Lower leg skin (tissue), 4 donors: Measurements from ENCODE around the gene COL27A1. TPM values are rescaled to one million over a fixed set of nuclear protein-coding genes. Genes with fewer than 3 reads are reported as not detected.

Experiments used
- DNase-seq, 2 donors: peaks; one replicate each; pipeline ENCODE4 v3.0.0-alpha.2; 2019; ENCODE audit warnings: low spot score in 2 of 2
- H3K4me3 ChIP-seq: fragments of 200-600 bp; sonication (generic); 2 replicates; pipeline ENCODE4 v1.5.1; 2017; ENCODE audit warnings: mild to moderate bottlenecking, low read depth; ENCODE audit not compliant: poor library complexity, severe bottlenecking
- CTCF ChIP-seq, 3 donors: fragments of 450-650 bp; IDR thresholded peaks; one replicate each; pipeline ENCODE4 v1.5.1; 2016; ENCODE audit warnings: antibody characterized with exemption in 3 of 3, mild to moderate bottlenecking in 3 of 3, moderate library complexity in 2 of 3
- POLR2A ChIP-seq, 2 donors: fragments of 450-650 bp; IDR thresholded peaks; one replicate each; pipeline ENCODE4 v1.6.1; 2016 to 2017; ENCODE audit warnings: antibody characterized with exemption in 2 of 2, mild to moderate bottlenecking in 1 of 2, moderate library complexity in 1 of 2
- WGBS, 2 donors: methylation state at CpG; one replicate each; pipeline ENCODE4 v1.1.5; 2018; 5-methylcytosine and 5-hydroxymethylcytosine counted together
- intact Hi-C: fragments of 100-400 bp; cut with DNase I; formaldehyde crosslinking; loops from one replicate; pipeline ENCODE4 v1.15.0; 2023; ENCODE audit warnings: low total_unique reads
- total RNA-seq, 4 donors: library from RNA; depleted of rRNA; stranded (reverse); fragments of >200 nt; gene quantifications; one replicate each; pipeline ENCODE4 v1.1.0, GENCODE V29; 2016

COL27A1 gene
- total RNA-seq, 4 donors from 2014 or later, result 9.4 to 16.1 (median 12.3) TPM

GRCh38 chr9:114339130-114339908 lies 184.0 kb downstream of the COL27A1 start:
- intact Hi-C loops, result no loop called here
- WGBS, 2 donors, result 88 to 90% methylated on average over 16 of the region's 16 CpGs
- TF ChIP-seq CTCF (IDR thresholded peaks at IDR 0.05), result no peak
- no peak for DNase-seq
- no peak overlapping the region for H3K4me3 ChIP-seq

GRCh38 chr9:114341152-114341830 lies 186.0 kb downstream of the COL27A1 start:
- no peak for DNase-seq
- intact Hi-C loops, result no loop called here
- TF ChIP-seq CTCF (IDR thresholded peaks at IDR 0.05) (no peak), POLR2A (IDR thresholded peaks at IDR 0.05) (no peak)
- no peak overlapping the region for H3K4me3 ChIP-seq
- WGBS, 2 donors, result 89 to 91% methylated on average over 12 of the region's 12 CpGs

GRCh38 chr9:114341991-114342390 lies 186.7 kb downstream of the COL27A1 start:
- H3K4me3 ChIP-seq, result no peak overlapping the region
- DNase-seq, result no peak
- intact Hi-C loops, result no loop called here
- WGBS, 2 donors, result 85 to 95% methylated on average over 4 of the region's 4 CpGs
- TF ChIP-seq CTCF (IDR thresholded peaks at IDR 0.05) (no peak), POLR2A (IDR thresholded peaks at IDR 0.05) (no peak)

- intact Hi-C loops, result no loop called here
- no peak for DNase-seq
- TF ChIP-seq POLR2A (IDR thresholded peaks at IDR 0.05) (no peak), CTCF (IDR thresholded peaks at IDR 0.05) (no peak)
- H3K4me3 ChIP-seq, result no peak overlapping the region
- WGBS, 2 donors, result 86 to 94% methylated on average over 5 of the region's 5 CpGs
These were observed 187.6 kb downstream of the COL27A1 start for GRCh38 chr9:114342755-114343440.

- DNase-seq, result no peak
- intact Hi-C loops, result no loop called here
- WGBS, 2 donors, result 79 to 88% methylated on average over 9 of the region's 9 CpGs
- no peak for TF ChIP-seq POLR2A (IDR thresholded peaks at IDR 0.05)
- no peak for TF ChIP-seq CTCF (IDR thresholded peaks at IDR 0.05)
- H3K4me3 ChIP-seq, result no peak overlapping the region
These were observed 188.3 kb downstream of the COL27A1 start for GRCh38 chr9:114343471-114344187.
